Endothelial cell of umbilical vein (primary cell): ENCODE results near the gene ACER3. TPM values are rescaled to one million over a fixed set of nuclear protein-coding genes. Genes with fewer than 3 reads are reported as not detected.

Source experiments
- BruUV-seq: library from RNA; stranded (reverse); fragments of 400-500 nt; replicated peaks from 2 replicates; lab custom pipeline; 2021; lab: Mats Ljungman, UMichigan
- CTCF ChIA-PET: fragments of 300-600, 350-600 bp; sonication (Branson Sonifier 250); formaldehyde crosslinking; loops from one replicate; lab custom pipeline; 2021; ENCODE audit warnings: antibody characterized with exemption, inconsistent platforms; lab: Charles Lee
- POLR2A ChIA-PET: fragments of 300-600, 350-600 bp; sonication (Branson Sonifier 250); formaldehyde crosslinking; loops from one replicate; lab custom pipeline; 2021; ENCODE audit warnings: antibody characterized with exemption, inconsistent platforms; lab: Charles Lee
- DNase-seq: peaks from one replicate; pipeline ENCODE4 v3.0.0-alpha.2; 2011; ENCODE audit warnings: low read depth, low spot score
- FAIRE-seq: peaks from 2 replicates; lab custom pipeline; 2011; peaks lifted over from hg19 to GRCh38; lab: Jason Lieb, UNC
- H2AFZ ChIP-seq: 2 replicates; pipeline ENCODE4 v1.6.0; 2012; ENCODE audit warnings: low read depth, low read length, control low read depth, inconsistent platforms
- H3K27ac ChIP-seq: 2 replicates; pipeline ENCODE4 v1.5.1; 2011; ENCODE audit warnings: low read depth, mild to moderate bottlenecking, control low read depth, low read length, moderate library complexity; ENCODE audit not compliant: insufficient read depth
- H3K27me3 ChIP-seq, 2 experiments: 2 replicates each; pipeline versions ENCODE4 v1.6.0 to v1.6.1; 2011; ENCODE audit warnings: low read length in 2 of 2, mixed read lengths in 1 of 2; ENCODE audit not compliant: control insufficient read depth in 2 of 2, insufficient read depth in 2 of 2
- H3K36me3 ChIP-seq, 2 experiments: 2 replicates in 1 of 2; 3 replicates in 1 of 2; pipeline ENCODE4 v1.5.1; 2011; ENCODE audit warnings: low read length in 2 of 2, mild to moderate bottlenecking in 1 of 2, moderate library complexity in 1 of 2; ENCODE audit not compliant: control insufficient read depth in 2 of 2, insufficient read depth in 2 of 2; ENCODE audit errors: extremely low read depth in 1 of 2
- H3K4me1 ChIP-seq: 3 replicates; pipeline ENCODE4 v1.5.1; 2011; ENCODE audit warnings: mild to moderate bottlenecking, low read length; ENCODE audit not compliant: control insufficient read depth, insufficient read depth; ENCODE audit errors: extremely low read depth
- H3K4me2 ChIP-seq: 2 replicates; pipeline ENCODE4 v1.6.1; 2011; ENCODE audit warnings: low read length, control low read depth, mixed read lengths; ENCODE audit not compliant: insufficient read depth
- H3K4me3 ChIP-seq, 3 experiments: fragments of 200-600 bp in 1 of 3; sonication (generic), shearing (Covaris generic) in 1 of 3; replicated peaks in 1 of 3; 2 replicates each; pipeline ENCODE4 v1.5.1; 2011 to 2016; ENCODE audit warnings: control low read depth in 3 of 3, low read length in 3 of 3, mild to moderate bottlenecking in 2 of 3, inconsistent platforms in 1 of 3, low read depth in 1 of 3, moderate library complexity in 1 of 3; ENCODE audit not compliant: insufficient read depth in 1 of 3
- H3K79me2 ChIP-seq: 2 replicates; pipeline ENCODE4 v1.6.0; 2012; ENCODE audit warnings: low read length, inconsistent platforms; ENCODE audit not compliant: control insufficient read depth, insufficient read depth
- H3K9ac ChIP-seq: replicated peaks from 2 replicates; pipeline ENCODE3; 2011; ENCODE audit warnings: low read length, control low read depth; ENCODE audit not compliant: insufficient read depth; ENCODE audit errors: extremely low read depth
- H3K9me1 ChIP-seq: replicated peaks from 3 replicates; pipeline ENCODE4 v1.6.0; 2011; ENCODE audit warnings: mild to moderate bottlenecking, low read length; ENCODE audit not compliant: control insufficient read depth, insufficient read depth; ENCODE audit errors: extremely low read depth
- H3K9me3 ChIP-seq: replicated peaks from 2 replicates; pipeline ENCODE4 v1.5.1; 2012; ENCODE audit warnings: low read length, inconsistent platforms; ENCODE audit not compliant: control insufficient read depth, insufficient read depth
- H4K20me1 ChIP-seq: replicated peaks from 2 replicates; pipeline ENCODE3; 2011; ENCODE audit warnings: mild to moderate bottlenecking, low read length; ENCODE audit not compliant: control insufficient read depth, insufficient read depth; ENCODE audit errors: extremely low read depth
- CTCF ChIP-seq, 2 donors: IDR thresholded peaks; 1 replicate in 1 of 2; 2 replicates in 1 of 2; pipeline ENCODE4 v1.5.1; 2011; ENCODE audit warnings: low read length in 2 of 2, mild to moderate bottlenecking in 2 of 2, moderate library complexity in 2 of 2, control low read depth in 1 of 2, inconsistent platforms in 1 of 2, low read depth in 1 of 2; ENCODE audit not compliant: insufficient read depth in 1 of 2; ENCODE audit errors: extremely low read depth in 1 of 2
- EZH2 ChIP-seq: IDR thresholded peaks from 2 replicates; pipeline ENCODE4 v1.6.1; 2012; ENCODE audit warnings: borderline replicate concordance, low read depth, mild to moderate bottlenecking, moderate library complexity, low read length, inconsistent platforms; ENCODE audit not compliant: severe bottlenecking
- FOS ChIP-seq: IDR thresholded peaks from 2 replicates; pipeline ENCODE4 v1.6.1; 2011; ENCODE audit warnings: mild to moderate bottlenecking, low read length, moderate library complexity, borderline replicate concordance; ENCODE audit not compliant: insufficient read depth
- GATA2 ChIP-seq: IDR thresholded peaks from 2 replicates; pipeline ENCODE4 v1.7.0; 2011; ENCODE audit warnings: low read depth, mild to moderate bottlenecking, moderate library complexity, mixed read lengths, low read length; ENCODE audit not compliant: insufficient read length, insufficient read depth
- JUN ChIP-seq: IDR thresholded peaks from 2 replicates; pipeline ENCODE4 v1.6.1; 2011; ENCODE audit warnings: borderline replicate concordance, low read depth; ENCODE audit not compliant: insufficient read length, insufficient read depth
- MAX ChIP-seq: IDR thresholded peaks from 2 replicates; pipeline ENCODE4 v1.6.1; 2011; ENCODE audit not compliant: insufficient read depth, insufficient read length
- MYC ChIP-seq: IDR thresholded peaks from one replicate; pipeline ENCODE4 v1.6.1; 2011; ENCODE audit warnings: mild to moderate bottlenecking, low read depth, low read length
- POLR2A ChIP-seq: IDR thresholded peaks from 2 replicates; pipeline ENCODE4 v1.6.1; 2012; ENCODE audit warnings: low read depth, mild to moderate bottlenecking, control low read depth, low read length
- POLR2AphosphoS5 ChIP-seq: IDR thresholded peaks from 2 replicates; pipeline ENCODE4 v1.6.1; 2012; ENCODE audit warnings: low read depth, mild to moderate bottlenecking, control low read depth, low read length, moderate library complexity; ENCODE audit not compliant: insufficient read depth
- dilution Hi-C: fragments of 300-500 bp; cut with MboI; formaldehyde crosslinking; loops from one replicate; pipeline ENCODE4 v1.15.0; 2019; ENCODE audit warnings: low sequenced_read_pairs; ENCODE audit not compliant: extremely low pct_ligation_motif_present
- intact Hi-C: fragments of 100-400 bp; cut with micrococcal nuclease; formaldehyde crosslinking; loops from one replicate; pipeline ENCODE4 v1.10.0; 2022
- polyA plus RNA-seq, 4 experiments: library from polyadenylated mRNA; depleted of rRNA in 3 of 4; stranded (reverse) in 3 of 4; unstranded in 1 of 4; fragments of >200 nt; gene quantifications; 2 replicates each; pipeline versions ENCODE4 v1.2.1 to v1.2.3, GENCODE V29; 2011 to 2012; ENCODE audit warnings: missing spikeins in 1 of 4
- total RNA-seq: library from RNA; stranded (reverse); gene quantifications from 2 replicates; pipeline ENCODE4 v1.2.3, GENCODE V29; 2021

The ACER3 gene
- total and polyA plus RNA-seq, 2 donors (not counting 3 experiments of a cell fraction or from before 2014, with no cell fraction given): 9.9 to 31.6 TPM

- Histone ChIP-seq H3K9ac (no peak overlapping the region), H3K36me3 (no peaks in the 10 kb centered on the region), H3K4me1 (peaks cover 11% of the 10 kb centered on the region), H3K4me3 (peak overlapping the region in 1 of 3 experiments; percentile 54), H3K9me3 (no peaks in the 10 kb centered on the region), H3K27me3 (no peaks in the 10 kb centered on the region), H2AFZ (peak overlapping the region; percentile 94), H4K20me1 (no peaks in the 10 kb centered on the region), H3K27ac (no peak overlapping the region), H3K9me1 (no peaks in the 10 kb centered on the region), H3K4me2 (peak overlapping the region; percentile 72), H3K79me2 (no peaks in the 10 kb centered on the region)
- POLR2A ChIA-PET: no interaction called here
- CTCF ChIA-PET: interaction anchor here (1.1 to 6.4 kb wide), 5 partner anchors 14 to 36 kb away, joined by 3 to 148 read pairs (median 24); no protein-coding TSS in a partner anchor
- no TSS peak for BruUV-seq
- DNase-seq: no peak
- TF ChIP-seq JUN: no peak
- TF ChIP-seq GATA2: no peak
- TF ChIP-seq MYC: no peak
- no peak for TF ChIP-seq POLR2AphosphoS5
- no peak for TF ChIP-seq FOS
- no peak for TF ChIP-seq EZH2
- TF ChIP-seq MAX: no peak
- TF ChIP-seq POLR2A: no peak
- no peak for TF ChIP-seq CTCF (IDR thresholded peaks at IDR 0.05; ENCODE audit: extremely low read depth in 1 of 2, insufficient read depth in 1 of 2, low read depth in 1 of 2, low read length in 2 of 2)
- FAIRE-seq: no peak
- intact Hi-C loops: loop anchor here (1.0 kb wide), 3 partner anchors 16 to 25 kb away; no protein-coding TSS in a partner anchor
- dilution Hi-C loops: no loop called here
Observed at GRCh38 chr11:77065878-77066228, 205.1 kb downstream of the ACER3 start.
